Measurements from ENCODE around the gene NRXN2. TPM values are rescaled to one million over a fixed set of nuclear protein-coding genes. Genes with fewer than 3 reads are reported as not detected.

NRXN2 gene
- polyA plus RNA-seq, 1 of the 3 experiments (the other 2 are of a cell fraction): 0.15 TPM

DNA sequence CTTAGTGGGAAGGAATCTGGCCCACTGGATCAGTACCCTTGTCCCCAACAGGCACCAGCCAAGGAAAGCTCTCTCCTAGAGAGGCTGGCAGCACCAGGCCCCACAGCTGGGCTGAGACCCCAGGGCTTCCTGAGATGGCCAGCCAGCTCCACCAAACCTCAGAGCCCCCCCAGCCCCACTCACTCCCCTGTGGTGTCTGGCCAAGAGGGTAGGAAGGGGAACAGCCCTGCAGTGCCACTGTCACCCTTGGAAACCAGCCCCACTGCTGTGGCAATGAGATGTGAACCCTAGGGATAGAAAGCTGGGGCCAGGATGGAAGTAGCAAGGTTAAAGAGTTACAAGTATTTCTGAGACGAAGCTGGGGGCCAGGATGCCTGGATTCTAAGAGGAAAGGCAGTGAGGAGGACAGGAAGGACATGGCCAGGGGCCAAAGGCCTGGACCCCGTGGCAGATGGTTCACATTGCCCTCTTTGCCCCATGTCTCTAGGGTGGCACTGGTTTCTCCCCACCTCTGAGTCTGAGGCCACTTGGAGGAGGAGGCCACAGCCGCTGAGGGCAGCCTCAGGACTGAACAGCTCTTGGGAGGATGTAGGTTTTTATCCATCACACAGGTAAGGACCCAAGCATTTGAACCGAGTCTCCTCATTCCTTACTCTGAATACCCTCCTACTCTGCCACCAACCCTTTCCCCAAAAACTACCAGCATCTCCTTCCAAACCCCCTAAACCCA, 28.8 kb downstream of the NRXN2 start:
- peaks cover 0 to 44% of the 10 kb centered on the region in 2 experiments; a peak in 2 of 4 replicates for H3K4me1 ChIP-seq (ENCODE audit: control insufficient read depth in 1 of 2, insufficient read depth in 2 of 2, low read depth in 1 of 2, low read length in 1 of 2)
- 24% methylated on average over 4 of the region's 4 CpGs for WGBS (ENCODE audit: low lambda C conversion rate)

GRCh38 chr11:64692764-64693331, 30.1 kb downstream of the NRXN2 start:
- H3K4me3 ChIP-seq (ENCODE audit: low read depth in 2 of 2, low read length in 1 of 2): no peak overlapping the region
- no peaks in the 10 kb centered on the region for H3K79me2 ChIP-seq (ENCODE audit: insufficient read depth)
- no peak overlapping the region for H2AFZ ChIP-seq (ENCODE audit: low read depth)
- POLR2A ChIA-PET: no interaction called here
- no peaks in the 10 kb centered on the region for H3K36me3 ChIP-seq (replicated peaks in 1 of 2; ENCODE audit: control insufficient read depth in 1 of 2, insufficient read depth in 2 of 2, low read length in 1 of 2)
- CTCF ChIA-PET: interaction anchor here (0.6 to 3.5 kb wide), 7 partner anchors 12 to 442 kb away, joined by 3 to 31 read pairs (median 4); partner anchors contain the start of gene PLCB3
- WGBS (ENCODE audit: low lambda C conversion rate): 49% methylated on average over 13 of the region's 13 CpGs
- H4K20me1 ChIP-seq (ENCODE audit: insufficient read depth): no peaks in the 10 kb centered on the region
- H3K9me3 ChIP-seq: no peaks in the 10 kb centered on the region
- no peaks in the 10 kb centered on the region for H3K9me2 ChIP-seq
- no peak overlapping the region for H3K9ac ChIP-seq
- peaks cover 0 to 55% of the 10 kb centered on the region in 2 experiments; a peak in 2 of 4 replicates for H3K4me1 ChIP-seq (ENCODE audit: control insufficient read depth in 1 of 2, insufficient read depth in 2 of 2, low read depth in 1 of 2, low read length in 1 of 2)
- H3K4me2 ChIP-seq: no peak overlapping the region
- DNase-seq: no peak
- H3F3A ChIP-seq (replicated peaks; ENCODE audit: insufficient read depth): no peaks in the 10 kb centered on the region
- TF ChIP-seq TAF1 (IDR thresholded peaks at IDR 0.05; ENCODE audit: borderline replicate concordance, low read depth, low read length): no peak
- TF ChIP-seq, protein P1, sequence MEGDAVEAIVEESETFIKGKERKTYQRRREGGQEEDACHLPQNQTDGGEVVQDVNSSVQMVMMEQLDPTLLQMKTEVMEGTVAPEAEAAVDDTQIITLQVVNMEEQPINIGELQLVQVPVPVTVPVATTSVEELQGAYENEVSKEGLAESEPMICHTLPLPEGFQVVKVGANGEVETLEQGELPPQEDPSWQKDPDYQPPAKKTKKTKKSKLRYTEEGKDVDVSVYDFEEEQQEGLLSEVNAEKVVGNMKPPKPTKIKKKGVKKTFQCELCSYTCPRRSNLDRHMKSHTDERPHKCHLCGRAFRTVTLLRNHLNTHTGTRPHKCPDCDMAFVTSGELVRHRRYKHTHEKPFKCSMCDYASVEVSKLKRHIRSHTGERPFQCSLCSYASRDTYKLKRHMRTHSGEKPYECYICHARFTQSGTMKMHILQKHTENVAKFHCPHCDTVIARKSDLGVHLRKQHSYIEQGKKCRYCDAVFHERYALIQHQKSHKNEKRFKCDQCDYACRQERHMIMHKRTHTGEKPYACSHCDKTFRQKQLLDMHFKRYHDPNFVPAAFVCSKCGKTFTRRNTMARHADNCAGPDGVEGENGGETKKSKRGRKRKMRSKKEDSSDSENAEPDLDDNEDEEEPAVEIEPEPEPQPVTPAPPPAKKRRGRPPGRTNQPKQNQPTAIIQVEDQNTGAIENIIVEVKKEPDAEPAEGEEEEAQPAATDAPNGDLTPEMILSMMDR (IDR thresholded peaks at IDR 0.05): no peak
- no peak for TF ChIP-seq CHD2 (IDR thresholded peaks at IDR 0.05; ENCODE audit: low read length, partially characterized antibody)
- TF ChIP-seq RAD21 (IDR thresholded peaks at IDR 0.05; ENCODE audit: low read length): peak; percentile 44
- no peak for TF ChIP-seq TCF12 (IDR thresholded peaks at IDR 0.05)
- peak overlapping the region in 1 of 2 experiments; percentile 1; a peak in 1 of 4 replicates for H3K27ac ChIP-seq (ENCODE audit: low read depth in 2 of 2, low read length in 1 of 2)
- peaks cover 35% of the 10 kb centered on the region for H3K27me3 ChIP-seq (ENCODE audit: insufficient read depth)

More for the DNA sequence above, 28.8 kb downstream of the NRXN2 start:
- no peaks in the 10 kb centered on the region for H3K9me3 ChIP-seq
- peak; percentile 48 for DNase-seq
- H3K9me2 ChIP-seq: no peaks in the 10 kb centered on the region
- H3K4me2 ChIP-seq: no peak overlapping the region
- H4K20me1 ChIP-seq (ENCODE audit: insufficient read depth): no peaks in the 10 kb centered on the region
- peaks cover 36% of the 10 kb centered on the region for H3K27me3 ChIP-seq (ENCODE audit: insufficient read depth)
- H3K36me3 ChIP-seq (replicated peaks in 1 of 2; ENCODE audit: control insufficient read depth in 1 of 2, insufficient read depth in 2 of 2, low read length in 1 of 2): no peaks in the 10 kb centered on the region
- TF ChIP-seq TEAD4 (IDR thresholded peaks at IDR 0.05; ENCODE audit: borderline replicate concordance, insufficient read depth): no peak
- TF ChIP-seq EZH2phosphoT487 (IDR thresholded peaks at IDR 0.05; ENCODE audit: borderline replicate concordance, low read depth): no peak
- TF ChIP-seq SIN3A (IDR thresholded peaks at IDR 0.05; ENCODE audit: borderline replicate concordance, low read depth, low read length): no peak
- TF ChIP-seq MXI1 (IDR thresholded peaks at IDR 0.05; ENCODE audit: low read depth, low read length): no peak
- no peak for TF ChIP-seq RFX5 (IDR thresholded peaks at IDR 0.05; ENCODE audit: low read length)
- ChIA-PET CTCF (interaction anchor here (0.8 to 3.5 kb wide), 14 partner anchors 11 to 443 kb away, joined by 3 to 31 read pairs (median 4); partner anchors contain the start of genes PLCB3 and RASGRP2), POLR2A (interaction anchor here (1.0 kb wide), 1 partner anchor 24 kb away, joined by 3 read pairs; no protein-coding TSS in a partner anchor)
- H2AFZ ChIP-seq (ENCODE audit: low read depth): no peak overlapping the region
- no peak overlapping the region for H3K9ac ChIP-seq
- no peaks in the 10 kb centered on the region for H3F3A ChIP-seq (replicated peaks; ENCODE audit: insufficient read depth)
- no peaks in the 10 kb centered on the region for H3K79me2 ChIP-seq (ENCODE audit: insufficient read depth)
- H3K27ac ChIP-seq (ENCODE audit: low read depth in 2 of 2, low read length in 1 of 2): peak overlapping the region in 1 of 2 experiments; percentile 98; a peak in 2 of 4 replicates
- H3K4me3 ChIP-seq (ENCODE audit: low read depth in 2 of 2, low read length in 1 of 2): no peak overlapping the region
